Omental fat pad (tissue), 4 donors: ENCODE data around the gene AOPEP. TPM values are rescaled to one million over a fixed set of nuclear protein-coding genes. Genes with fewer than 3 reads are reported as not detected.

ENCODE experiments used
- ATAC-seq: fragments of 150-250 bp; one replicate; pipeline ENCODE4 v1.9.1; 2016; ENCODE audit warnings: mild to moderate bottlenecking, moderate library complexity; ENCODE audit not compliant: low FRiP score
- DNase-seq: peaks from one replicate; pipeline ENCODE4 v3.0.0-alpha.2; 2019; ENCODE audit warnings: low spot score
- total RNA-seq, 4 donors: library from RNA; depleted of rRNA; stranded (reverse); fragments of >200 nt; gene quantifications; one replicate each; pipeline ENCODE4 v1.1.0, GENCODE V29; 2016
- TF ChIP-seq, protein P1 (sequence below), 3 donors: fragments of 450-650 bp; IDR thresholded peaks; one replicate each; pipeline ENCODE4 v1.5.1; 2016 to 2017; ENCODE audit warnings: antibody characterized with exemption in 3 of 3, mild to moderate bottlenecking in 3 of 3, moderate library complexity in 2 of 3

Gene AOPEP
- total RNA-seq, 4 donors from 2014 or later = 45.9 to 102 (median 55.1) TPM

DNA sequence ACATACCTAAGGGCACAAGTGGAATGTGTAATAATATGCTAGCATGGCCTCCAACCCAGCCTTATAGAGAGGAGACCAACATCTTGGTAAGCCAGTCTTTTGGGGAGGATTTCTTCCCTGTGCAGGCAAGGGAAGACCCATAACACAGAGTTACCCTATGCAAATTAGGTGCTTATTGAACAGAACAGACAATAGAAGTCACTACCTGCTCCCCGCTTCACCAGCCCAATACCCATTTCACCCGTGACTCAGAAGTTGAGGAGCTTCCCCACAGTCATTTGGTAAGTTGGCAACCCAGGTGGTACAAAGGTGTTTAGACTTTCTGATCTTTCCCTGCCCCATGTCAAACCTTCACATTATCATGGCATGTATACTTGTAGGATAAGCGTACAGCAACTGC is 44.6 kb downstream of the AOPEP start:
- no peak for ATAC-seq
- no peak for DNase-seq
- TF ChIP-seq, protein P1, sequence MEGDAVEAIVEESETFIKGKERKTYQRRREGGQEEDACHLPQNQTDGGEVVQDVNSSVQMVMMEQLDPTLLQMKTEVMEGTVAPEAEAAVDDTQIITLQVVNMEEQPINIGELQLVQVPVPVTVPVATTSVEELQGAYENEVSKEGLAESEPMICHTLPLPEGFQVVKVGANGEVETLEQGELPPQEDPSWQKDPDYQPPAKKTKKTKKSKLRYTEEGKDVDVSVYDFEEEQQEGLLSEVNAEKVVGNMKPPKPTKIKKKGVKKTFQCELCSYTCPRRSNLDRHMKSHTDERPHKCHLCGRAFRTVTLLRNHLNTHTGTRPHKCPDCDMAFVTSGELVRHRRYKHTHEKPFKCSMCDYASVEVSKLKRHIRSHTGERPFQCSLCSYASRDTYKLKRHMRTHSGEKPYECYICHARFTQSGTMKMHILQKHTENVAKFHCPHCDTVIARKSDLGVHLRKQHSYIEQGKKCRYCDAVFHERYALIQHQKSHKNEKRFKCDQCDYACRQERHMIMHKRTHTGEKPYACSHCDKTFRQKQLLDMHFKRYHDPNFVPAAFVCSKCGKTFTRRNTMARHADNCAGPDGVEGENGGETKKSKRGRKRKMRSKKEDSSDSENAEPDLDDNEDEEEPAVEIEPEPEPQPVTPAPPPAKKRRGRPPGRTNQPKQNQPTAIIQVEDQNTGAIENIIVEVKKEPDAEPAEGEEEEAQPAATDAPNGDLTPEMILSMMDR (IDR thresholded peaks at IDR 0.05) = no peak

DNA sequence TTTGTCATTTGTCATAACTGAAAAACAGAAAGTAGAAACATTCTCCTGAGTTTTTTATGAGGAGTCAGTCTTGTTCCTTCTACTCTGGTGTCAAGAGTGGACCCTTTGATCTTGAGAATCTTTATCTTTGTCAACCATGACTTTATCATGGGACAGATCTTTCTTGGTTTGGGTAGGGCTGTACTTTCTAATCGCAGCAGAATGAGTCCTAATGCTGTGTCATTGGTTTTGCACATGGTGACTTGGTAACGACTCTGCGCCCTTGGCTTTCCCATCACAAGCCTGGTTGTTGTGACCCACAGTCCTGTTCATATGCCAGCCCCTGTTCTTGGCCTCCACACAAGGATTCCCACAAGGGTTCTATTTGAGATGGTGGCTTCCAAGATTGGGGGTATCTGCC is 45.6 kb downstream of the AOPEP start:
- ATAC-seq = no peak
- TF ChIP-seq, protein P1 (IDR thresholded peaks at IDR 0.05) = no peak
- no peak for DNase-seq

DNA sequence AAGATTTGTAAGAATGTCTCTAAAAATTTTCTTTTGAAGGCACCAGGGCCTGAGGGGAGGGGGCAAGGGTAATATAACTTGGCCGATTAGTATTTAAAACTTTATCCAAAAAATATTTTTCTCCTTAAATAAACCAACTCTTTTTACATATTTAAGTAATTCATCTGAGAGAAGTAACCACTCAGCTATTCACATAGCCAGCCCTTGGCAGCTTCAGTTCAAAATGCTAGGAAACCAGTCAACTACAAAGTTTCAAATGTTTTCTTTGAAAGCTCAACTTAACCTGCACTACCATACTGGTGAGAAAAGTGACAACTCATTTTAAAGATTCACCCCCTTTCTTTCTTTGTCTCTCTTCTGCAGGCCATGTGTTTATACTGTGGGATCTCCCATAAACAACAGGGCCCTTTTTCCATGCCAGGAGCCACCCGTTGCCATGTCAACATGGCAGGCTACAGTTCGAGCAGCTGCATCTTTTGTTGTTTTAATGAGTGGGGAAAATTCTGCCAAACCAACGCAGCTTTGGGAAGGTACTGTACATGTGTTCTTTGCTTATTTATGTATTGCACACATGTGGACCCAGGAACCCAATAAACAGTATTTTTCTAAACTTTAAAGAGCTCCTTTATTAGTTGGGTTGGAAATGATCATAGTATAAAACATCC is 46.3 kb downstream of the AOPEP start:
- TF ChIP-seq, protein P1 (IDR thresholded peaks at IDR 0.05) = no peak
- DNase-seq = no peak
- ATAC-seq = no peak

DNA sequence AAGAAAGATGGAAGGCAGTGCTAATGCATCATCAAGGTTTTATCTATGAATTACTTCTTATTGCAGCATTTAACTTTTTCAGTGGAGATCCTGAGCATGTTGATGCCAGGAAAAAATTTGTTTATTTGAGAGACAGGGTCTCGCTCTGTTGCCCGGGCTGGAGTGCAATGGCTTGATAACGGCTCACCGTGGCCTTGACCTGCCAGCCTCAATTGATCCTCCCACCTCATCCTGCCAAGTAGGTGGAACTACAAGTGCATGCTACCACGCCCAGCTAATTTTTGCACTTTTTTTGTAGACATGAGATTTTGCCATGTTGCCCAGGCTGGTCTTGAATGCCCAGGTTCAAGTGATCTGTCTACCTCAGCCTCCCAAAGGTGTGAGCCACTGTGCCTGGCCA is 47.2 kb downstream of the AOPEP start:
- ATAC-seq (no peak), DNase-seq (no peak)
- TF ChIP-seq, protein P1 (IDR thresholded peaks at IDR 0.05) = no peak

DNA sequence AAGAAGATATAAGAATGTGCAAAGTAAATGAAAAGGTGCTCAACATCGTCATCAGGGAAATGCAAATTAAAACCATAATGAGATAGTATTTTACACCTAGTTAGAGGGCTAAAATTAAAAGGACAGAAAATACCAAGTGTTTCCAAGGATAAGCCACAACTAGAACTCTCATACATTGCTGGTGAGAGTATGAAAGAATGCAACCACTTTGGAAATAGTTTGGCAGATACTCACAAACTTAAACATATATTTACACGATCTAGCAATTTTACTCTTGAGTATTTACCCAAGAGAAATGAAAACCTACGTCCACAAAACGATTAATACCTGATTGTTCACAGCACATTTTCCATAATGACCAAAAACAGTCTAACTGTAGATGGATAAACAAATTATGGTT is 51.5 kb downstream of the AOPEP start:
- TF ChIP-seq, protein P1 (IDR thresholded peaks at IDR 0.05) = no peak
- ATAC-seq (no peak), DNase-seq (no peak)

DNA sequence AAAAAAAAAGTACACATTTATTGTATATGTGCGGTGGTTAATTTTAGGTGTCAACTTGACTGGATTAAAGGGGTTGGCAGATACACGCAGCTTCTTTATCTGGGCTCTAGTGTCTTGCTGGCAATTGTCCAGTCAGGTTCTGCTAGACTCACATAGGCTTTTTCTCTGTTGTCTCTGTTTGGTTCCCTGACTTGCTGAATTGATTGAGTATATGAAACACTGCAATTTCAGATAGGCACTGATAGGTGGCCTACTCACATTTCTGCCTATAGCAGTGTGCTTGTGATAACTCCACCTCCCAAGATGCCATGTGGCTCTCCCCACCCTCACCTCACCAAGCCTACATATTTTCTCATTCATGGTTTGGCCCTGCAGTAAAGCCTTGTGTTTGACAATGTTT is 52.5 kb downstream of the AOPEP start:
- no peak for ATAC-seq
- TF ChIP-seq, protein P1 (IDR thresholded peaks at IDR 0.05) = no peak
- no peak for DNase-seq

DNA sequence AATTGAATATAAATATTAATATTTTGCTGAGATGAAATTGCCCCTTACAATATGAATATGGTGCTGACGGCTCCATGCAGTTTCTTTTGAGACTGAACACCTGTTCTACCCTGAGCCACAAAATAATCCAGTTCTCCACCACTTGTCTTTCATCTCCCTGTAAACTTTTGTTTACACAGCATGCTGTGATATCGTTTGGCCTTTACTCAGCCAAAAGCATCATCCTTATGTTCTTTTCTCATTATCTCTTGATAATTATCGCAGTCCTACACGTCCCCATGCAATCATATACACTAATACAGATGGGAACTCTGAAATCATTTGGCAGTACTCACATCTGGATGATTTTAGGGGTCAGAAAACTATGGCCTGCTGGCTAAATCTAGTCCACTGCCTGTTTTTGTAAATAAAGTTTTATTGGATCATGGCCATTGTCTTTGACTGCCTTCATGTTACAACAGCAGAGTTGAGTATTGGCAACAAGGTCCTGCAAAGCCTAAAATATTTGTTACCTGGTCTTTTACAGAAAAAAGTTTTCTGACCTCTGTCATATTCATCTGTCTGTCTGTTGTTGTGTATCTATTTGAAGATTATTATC is 53.3 kb downstream of the AOPEP start:
- DNase-seq (no peak), ATAC-seq (no peak)
- TF ChIP-seq, protein P1 (IDR thresholded peaks at IDR 0.05) = no peak
